Measurements from ENCODE around the gene SH2D1A.

- TF ChIP-seq CTCF (IDR thresholded peaks at IDR 0.05) (no peak), POLR2A (IDR thresholded peaks at IDR 0.05) (no peak)
Measured at GRCh38 chrX:124332481-124333424, 13.6 kb upstream of the SH2D1A start, which contains the start of gene TEX13D.

Data from body of pancreas (tissue), 4 donors.